Endothelial cell of umbilical vein (primary cell): ENCODE measurements around the gene PPP3CA. TPM values are rescaled to one million over a fixed set of nuclear protein-coding genes. Genes with fewer than 3 reads are reported as not detected.

ENCODE experiments used
- BruUV-seq: library from RNA; stranded (reverse); fragments of 400-500 nt; replicated peaks from 2 replicates; lab custom pipeline; 2021; lab: Mats Ljungman, UMichigan
- CTCF ChIA-PET: fragments of 300-600, 350-600 bp; sonication (Branson Sonifier 250); formaldehyde crosslinking; loops from one replicate; lab custom pipeline; 2021; ENCODE audit warnings: antibody characterized with exemption, inconsistent platforms; lab: Charles Lee
- POLR2A ChIA-PET: fragments of 300-600, 350-600 bp; sonication (Branson Sonifier 250); formaldehyde crosslinking; loops from one replicate; lab custom pipeline; 2021; ENCODE audit warnings: antibody characterized with exemption, inconsistent platforms; lab: Charles Lee
- DNase-seq: peaks from one replicate; pipeline ENCODE4 v3.0.0-alpha.2; 2011; ENCODE audit warnings: low read depth, low spot score
- FAIRE-seq: peaks from 2 replicates; lab custom pipeline; 2011; peaks lifted over from hg19 to GRCh38; lab: Jason Lieb, UNC
- H2AFZ ChIP-seq: 2 replicates; pipeline ENCODE4 v1.6.0; 2012; ENCODE audit warnings: low read depth, low read length, control low read depth, inconsistent platforms
- H3K27ac ChIP-seq: 2 replicates; pipeline ENCODE4 v1.5.1; 2011; ENCODE audit warnings: low read depth, mild to moderate bottlenecking, control low read depth, low read length, moderate library complexity; ENCODE audit not compliant: insufficient read depth
- H3K27me3 ChIP-seq, 2 experiments: 2 replicates each; pipeline versions ENCODE4 v1.6.0 to v1.6.1; 2011; ENCODE audit warnings: low read length in 2 of 2, mixed read lengths in 1 of 2; ENCODE audit not compliant: control insufficient read depth in 2 of 2, insufficient read depth in 2 of 2
- H3K36me3 ChIP-seq, 2 experiments: 2 replicates in 1 of 2; 3 replicates in 1 of 2; pipeline ENCODE4 v1.5.1; 2011; ENCODE audit warnings: low read length in 2 of 2, mild to moderate bottlenecking in 1 of 2, moderate library complexity in 1 of 2; ENCODE audit not compliant: control insufficient read depth in 2 of 2, insufficient read depth in 2 of 2; ENCODE audit errors: extremely low read depth in 1 of 2
- H3K4me1 ChIP-seq: 3 replicates; pipeline ENCODE4 v1.5.1; 2011; ENCODE audit warnings: mild to moderate bottlenecking, low read length; ENCODE audit not compliant: control insufficient read depth, insufficient read depth; ENCODE audit errors: extremely low read depth
- H3K4me2 ChIP-seq: 2 replicates; pipeline ENCODE4 v1.6.1; 2011; ENCODE audit warnings: low read length, control low read depth, mixed read lengths; ENCODE audit not compliant: insufficient read depth
- H3K4me3 ChIP-seq, 3 experiments: fragments of 200-600 bp in 1 of 3; sonication (generic), shearing (Covaris generic) in 1 of 3; replicated peaks in 1 of 3; 2 replicates each; pipeline ENCODE4 v1.5.1; 2011 to 2016; ENCODE audit warnings: control low read depth in 3 of 3, low read length in 3 of 3, mild to moderate bottlenecking in 2 of 3, inconsistent platforms in 1 of 3, low read depth in 1 of 3, moderate library complexity in 1 of 3; ENCODE audit not compliant: insufficient read depth in 1 of 3
- H3K79me2 ChIP-seq: 2 replicates; pipeline ENCODE4 v1.6.0; 2012; ENCODE audit warnings: low read length, inconsistent platforms; ENCODE audit not compliant: control insufficient read depth, insufficient read depth
- H3K9ac ChIP-seq: replicated peaks from 2 replicates; pipeline ENCODE3; 2011; ENCODE audit warnings: low read length, control low read depth; ENCODE audit not compliant: insufficient read depth; ENCODE audit errors: extremely low read depth
- H3K9me1 ChIP-seq: replicated peaks from 3 replicates; pipeline ENCODE4 v1.6.0; 2011; ENCODE audit warnings: mild to moderate bottlenecking, low read length; ENCODE audit not compliant: control insufficient read depth, insufficient read depth; ENCODE audit errors: extremely low read depth
- H3K9me3 ChIP-seq: replicated peaks from 2 replicates; pipeline ENCODE4 v1.5.1; 2012; ENCODE audit warnings: low read length, inconsistent platforms; ENCODE audit not compliant: control insufficient read depth, insufficient read depth
- H4K20me1 ChIP-seq: replicated peaks from 2 replicates; pipeline ENCODE3; 2011; ENCODE audit warnings: mild to moderate bottlenecking, low read length; ENCODE audit not compliant: control insufficient read depth, insufficient read depth; ENCODE audit errors: extremely low read depth
- EZH2 ChIP-seq: IDR thresholded peaks from 2 replicates; pipeline ENCODE4 v1.6.1; 2012; ENCODE audit warnings: borderline replicate concordance, low read depth, mild to moderate bottlenecking, moderate library complexity, low read length, inconsistent platforms; ENCODE audit not compliant: severe bottlenecking
- FOS ChIP-seq: IDR thresholded peaks from 2 replicates; pipeline ENCODE4 v1.6.1; 2011; ENCODE audit warnings: mild to moderate bottlenecking, low read length, moderate library complexity, borderline replicate concordance; ENCODE audit not compliant: insufficient read depth
- GATA2 ChIP-seq: IDR thresholded peaks from 2 replicates; pipeline ENCODE4 v1.7.0; 2011; ENCODE audit warnings: low read depth, mild to moderate bottlenecking, moderate library complexity, mixed read lengths, low read length; ENCODE audit not compliant: insufficient read length, insufficient read depth
- JUN ChIP-seq: IDR thresholded peaks from 2 replicates; pipeline ENCODE4 v1.6.1; 2011; ENCODE audit warnings: borderline replicate concordance, low read depth; ENCODE audit not compliant: insufficient read length, insufficient read depth
- MYC ChIP-seq: IDR thresholded peaks from one replicate; pipeline ENCODE4 v1.6.1; 2011; ENCODE audit warnings: mild to moderate bottlenecking, low read depth, low read length
- POLR2A ChIP-seq: IDR thresholded peaks from 2 replicates; pipeline ENCODE4 v1.6.1; 2012; ENCODE audit warnings: low read depth, mild to moderate bottlenecking, control low read depth, low read length
- POLR2AphosphoS5 ChIP-seq: IDR thresholded peaks from 2 replicates; pipeline ENCODE4 v1.6.1; 2012; ENCODE audit warnings: low read depth, mild to moderate bottlenecking, control low read depth, low read length, moderate library complexity; ENCODE audit not compliant: insufficient read depth
- dilution Hi-C: fragments of 300-500 bp; cut with MboI; formaldehyde crosslinking; loops from one replicate; pipeline ENCODE4 v1.15.0; 2019; ENCODE audit warnings: low sequenced_read_pairs; ENCODE audit not compliant: extremely low pct_ligation_motif_present
- intact Hi-C: fragments of 100-400 bp; cut with micrococcal nuclease; formaldehyde crosslinking; loops from one replicate; pipeline ENCODE4 v1.10.0; 2022
- polyA plus RNA-seq, 4 experiments: library from polyadenylated mRNA; depleted of rRNA in 3 of 4; stranded (reverse) in 3 of 4; unstranded in 1 of 4; fragments of >200 nt; gene quantifications; 2 replicates each; pipeline versions ENCODE4 v1.2.1 to v1.2.3, GENCODE V29; 2011 to 2012; ENCODE audit warnings: missing spikeins in 1 of 4
- total RNA-seq: library from RNA; stranded (reverse); gene quantifications from 2 replicates; pipeline ENCODE4 v1.2.3, GENCODE V29; 2021
- TF ChIP-seq, protein P1 (sequence below), 2 donors: IDR thresholded peaks; 1 replicate in 1 of 2; 2 replicates in 1 of 2; pipeline ENCODE4 v1.5.1; 2011; ENCODE audit warnings: low read length in 2 of 2, mild to moderate bottlenecking in 2 of 2, moderate library complexity in 2 of 2, control low read depth in 1 of 2, inconsistent platforms in 1 of 2, low read depth in 1 of 2; ENCODE audit not compliant: insufficient read depth in 1 of 2; ENCODE audit errors: extremely low read depth in 1 of 2
- TF ChIP-seq, protein P2 (sequence below): IDR thresholded peaks from 2 replicates; pipeline ENCODE4 v1.6.1; 2011; ENCODE audit not compliant: insufficient read depth, insufficient read length

PPP3CA gene
- total and polyA plus RNA-seq, 2 donors (not counting 3 experiments of a cell fraction or from before 2014, with no cell fraction given), result 7.0 to 43.3 TPM

- BruUV-seq, result no TSS peak
These were observed 315.4 kb downstream of the PPP3CA start for GRCh38 chr4:101031971-101032370.

DNA sequence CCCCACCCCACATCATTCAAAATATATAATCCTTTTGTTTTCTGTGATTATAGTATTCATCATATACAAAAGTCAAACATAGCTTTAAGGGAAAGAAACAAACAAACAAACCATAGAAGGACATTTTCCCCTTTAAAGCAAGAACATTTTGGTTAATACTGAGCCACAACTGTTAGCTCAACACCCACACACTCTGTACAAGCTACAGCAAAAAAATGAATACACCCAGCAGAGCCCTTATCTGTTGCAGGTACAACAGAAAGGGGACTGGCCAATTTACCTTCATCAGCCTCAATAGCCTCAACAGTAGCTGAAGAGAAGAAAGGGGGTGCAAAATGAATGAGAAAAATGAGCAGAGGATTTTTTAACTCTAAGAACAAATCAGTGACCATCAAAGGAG lies 318.4 kb downstream of the PPP3CA start:
- TF ChIP-seq FOS (no peak), GATA2 (no peak), MYC (no peak), POLR2A (no peak), EZH2 (no peak), JUN (no peak), POLR2AphosphoS5 (no peak)
- TF ChIP-seq, protein P1, sequence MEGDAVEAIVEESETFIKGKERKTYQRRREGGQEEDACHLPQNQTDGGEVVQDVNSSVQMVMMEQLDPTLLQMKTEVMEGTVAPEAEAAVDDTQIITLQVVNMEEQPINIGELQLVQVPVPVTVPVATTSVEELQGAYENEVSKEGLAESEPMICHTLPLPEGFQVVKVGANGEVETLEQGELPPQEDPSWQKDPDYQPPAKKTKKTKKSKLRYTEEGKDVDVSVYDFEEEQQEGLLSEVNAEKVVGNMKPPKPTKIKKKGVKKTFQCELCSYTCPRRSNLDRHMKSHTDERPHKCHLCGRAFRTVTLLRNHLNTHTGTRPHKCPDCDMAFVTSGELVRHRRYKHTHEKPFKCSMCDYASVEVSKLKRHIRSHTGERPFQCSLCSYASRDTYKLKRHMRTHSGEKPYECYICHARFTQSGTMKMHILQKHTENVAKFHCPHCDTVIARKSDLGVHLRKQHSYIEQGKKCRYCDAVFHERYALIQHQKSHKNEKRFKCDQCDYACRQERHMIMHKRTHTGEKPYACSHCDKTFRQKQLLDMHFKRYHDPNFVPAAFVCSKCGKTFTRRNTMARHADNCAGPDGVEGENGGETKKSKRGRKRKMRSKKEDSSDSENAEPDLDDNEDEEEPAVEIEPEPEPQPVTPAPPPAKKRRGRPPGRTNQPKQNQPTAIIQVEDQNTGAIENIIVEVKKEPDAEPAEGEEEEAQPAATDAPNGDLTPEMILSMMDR (IDR thresholded peaks at IDR 0.05; ENCODE audit: extremely low read depth in 1 of 2, insufficient read depth in 1 of 2, low read depth in 1 of 2, low read length in 2 of 2), result no peak
- TF ChIP-seq, protein P2, sequence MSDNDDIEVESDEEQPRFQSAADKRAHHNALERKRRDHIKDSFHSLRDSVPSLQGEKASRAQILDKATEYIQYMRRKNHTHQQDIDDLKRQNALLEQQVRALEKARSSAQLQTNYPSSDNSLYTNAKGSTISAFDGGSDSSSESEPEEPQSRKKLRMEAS, result no peak
- POLR2A ChIA-PET, result no interaction called here
- Histone ChIP-seq H3K9ac (no peak overlapping the region), H3K27me3 (no peaks in the 10 kb centered on the region), H3K4me1 (peaks cover 7% of the 10 kb centered on the region), H3K27ac (no peak overlapping the region), H3K9me1 (no peaks in the 10 kb centered on the region), H2AFZ (no peak overlapping the region), H3K79me2 (no peaks in the 10 kb centered on the region), H3K36me3 (peaks cover 0 to 2% of the 10 kb centered on the region in 2 experiments), H4K20me1 (no peaks in the 10 kb centered on the region), H3K4me2 (no peak overlapping the region), H3K9me3 (no peaks in the 10 kb centered on the region), H3K4me3 (no peak overlapping the region)
- BruUV-seq, result no TSS peak
- dilution Hi-C loops, result no loop called here
- FAIRE-seq (no peak), DNase-seq (no peak)
- intact Hi-C loops, result loop anchor here (10.0 kb wide), 2 partner anchors 374 to 1084 kb away; partner anchors contain the start of gene DNAJB14
- CTCF ChIA-PET, result no interaction called here

More at GRCh38 chr4:101031971-101032370, 315.4 kb downstream of the PPP3CA start:
- Histone ChIP-seq H3K27ac (no peak overlapping the region), H4K20me1 (no peaks in the 10 kb centered on the region), H3K4me1 (peaks cover 9% of the 10 kb centered on the region), H3K79me2 (no peaks in the 10 kb centered on the region), H3K27me3 (no peaks in the 10 kb centered on the region), H2AFZ (no peak overlapping the region), H3K9ac (no peak overlapping the region), H3K36me3 (peaks cover 0 to 2% of the 10 kb centered on the region in 2 experiments), H3K4me3 (no peak overlapping the region), H3K9me1 (no peaks in the 10 kb centered on the region), H3K4me2 (no peak overlapping the region), H3K9me3 (no peaks in the 10 kb centered on the region)
- CTCF ChIA-PET, result interaction anchor here (1.3 kb wide), 1 partner anchor 12 kb away, joined by 7 read pairs; no protein-coding TSS in a partner anchor
- POLR2A ChIA-PET, result no interaction called here
- intact Hi-C loops (no loop called here), dilution Hi-C loops (no loop called here)
- FAIRE-seq (no peak), DNase-seq (no peak)
- TF ChIP-seq POLR2A (no peak), JUN (no peak), MYC (no peak), GATA2 (no peak)
- TF ChIP-seq, protein P2, result no peak
